GM12878 (cell line): ENCODE results near the gene ZNF79.

Experiments used
- EGR1 ChIP-seq, 2 experiments: IDR thresholded peaks; 1 replicate in 1 of 2; 2 replicates in 1 of 2; pipeline ENCODE4 v1.6.1; 2011 to 2012; ENCODE audit warnings: low read depth in 2 of 2, low read length in 2 of 2, borderline replicate concordance in 1 of 2, mild to moderate bottlenecking in 1 of 2, moderate library complexity in 1 of 2
- FOS ChIP-seq: IDR thresholded peaks from 3 replicates; pipeline ENCODE4 v1.6.1; 2011; ENCODE audit warnings: borderline replicate concordance; ENCODE audit not compliant: insufficient read length; ENCODE audit errors: extremely low read depth
- MEF2B ChIP-seq: fragments of 450-650 bp; IDR thresholded peaks from 2 replicates; pipeline ENCODE4 v1.6.1; 2018; ENCODE audit warnings: mild to moderate bottlenecking, moderate library complexity; ENCODE audit not compliant: partially characterized antibody, poor library complexity, severe bottlenecking
- NRF1 ChIP-seq: conservative IDR thresholded peaks from 2 replicates; pipeline ENCODE4 v1.6.1; 2011; ENCODE audit warnings: mild to moderate bottlenecking, low read depth, low read length, improper control_type of control experiment
- POLR2AphosphoS5 ChIP-seq: IDR thresholded peaks from 2 replicates; pipeline ENCODE4 v1.6.1; 2011; ENCODE audit warnings: mild to moderate bottlenecking, low read length, inconsistent platforms
- SMC3 ChIP-seq: IDR thresholded peaks from 2 replicates; pipeline ENCODE4 v1.6.1; 2011; ENCODE audit warnings: low read length, improper control_type of control experiment, borderline replicate concordance
- TBL1XR1 ChIP-seq: IDR thresholded peaks from 2 replicates; pipeline ENCODE4 v1.6.1; 2012; ENCODE audit warnings: low read depth, low read length, improper control_type of control experiment
- TF ChIP-seq, protein P1 (sequence below), 3 experiments: IDR thresholded peaks in 2 of 3; conservative IDR thresholded peaks in 1 of 3; 2 replicates each; pipeline ENCODE4 v1.5.1; 2011; ENCODE audit warnings: low read depth in 3 of 3, low read length in 3 of 3, mild to moderate bottlenecking in 3 of 3, control low read depth in 2 of 3, moderate library complexity in 2 of 3, inconsistent platforms in 1 of 3, mixed read lengths in 1 of 3; ENCODE audit not compliant: control insufficient read depth in 2 of 3, insufficient read depth in 1 of 3; ENCODE audit errors: extremely low read depth in 1 of 3

- TF ChIP-seq EGR1 (IDR thresholded peaks at IDR 0.05; ENCODE audit: borderline replicate concordance in 1 of 2, low read depth in 2 of 2, low read length in 2 of 2) = no peak
- TF ChIP-seq, protein P1, sequence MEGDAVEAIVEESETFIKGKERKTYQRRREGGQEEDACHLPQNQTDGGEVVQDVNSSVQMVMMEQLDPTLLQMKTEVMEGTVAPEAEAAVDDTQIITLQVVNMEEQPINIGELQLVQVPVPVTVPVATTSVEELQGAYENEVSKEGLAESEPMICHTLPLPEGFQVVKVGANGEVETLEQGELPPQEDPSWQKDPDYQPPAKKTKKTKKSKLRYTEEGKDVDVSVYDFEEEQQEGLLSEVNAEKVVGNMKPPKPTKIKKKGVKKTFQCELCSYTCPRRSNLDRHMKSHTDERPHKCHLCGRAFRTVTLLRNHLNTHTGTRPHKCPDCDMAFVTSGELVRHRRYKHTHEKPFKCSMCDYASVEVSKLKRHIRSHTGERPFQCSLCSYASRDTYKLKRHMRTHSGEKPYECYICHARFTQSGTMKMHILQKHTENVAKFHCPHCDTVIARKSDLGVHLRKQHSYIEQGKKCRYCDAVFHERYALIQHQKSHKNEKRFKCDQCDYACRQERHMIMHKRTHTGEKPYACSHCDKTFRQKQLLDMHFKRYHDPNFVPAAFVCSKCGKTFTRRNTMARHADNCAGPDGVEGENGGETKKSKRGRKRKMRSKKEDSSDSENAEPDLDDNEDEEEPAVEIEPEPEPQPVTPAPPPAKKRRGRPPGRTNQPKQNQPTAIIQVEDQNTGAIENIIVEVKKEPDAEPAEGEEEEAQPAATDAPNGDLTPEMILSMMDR (IDR thresholded peaks at IDR 0.05 in 2 of 3, conservative IDR thresholded peaks at IDR 0.05 in 1 of 3; ENCODE audit: control insufficient read depth in 2 of 3, extremely low read depth in 1 of 3, insufficient read depth in 1 of 3, low read depth in 3 of 3, low read length in 3 of 3) = no peak
- TF ChIP-seq FOS = no peak
- TF ChIP-seq SMC3 = no peak
- no peak for TF ChIP-seq POLR2AphosphoS5
- TF ChIP-seq NRF1 = no peak
- TF ChIP-seq TBL1XR1 = no peak
- no peak for TF ChIP-seq MEF2B
Measured at GRCh38 chr9:127430415-127430814, 6.2 kb downstream of the ZNF79 start.
